GM23248 (cell line): ENCODE results near the gene MEIS2.

Source experiments
- EZH2 ChIP-seq: fragments of 200-600 bp; sonication (generic); IDR thresholded peaks from 2 replicates; pipeline ENCODE4 v1.6.1; 2018; ENCODE audit warnings: antibody characterized with exemption, mild to moderate bottlenecking; ENCODE audit not compliant: insufficient read depth, poor library complexity, severe bottlenecking
- EZH2phosphoT487 ChIP-seq: fragments of 200-600 bp; sonication (generic); IDR thresholded peaks from 2 replicates; pipeline ENCODE4 v1.6.1; 2018; ENCODE audit warnings: antibody characterized with exemption, moderate library complexity, mild to moderate bottlenecking, low read depth; ENCODE audit not compliant: insufficient read depth

- no peak for TF ChIP-seq EZH2
- TF ChIP-seq EZH2phosphoT487: no peak
Observed at GRCh38 chr15:37038716-37039106, 61.6 kb downstream of the MEIS2 start.
